ENCODE results near the gene RMND5B. TPM values are rescaled to one million over a fixed set of nuclear protein-coding genes. Genes with fewer than 3 reads are reported as not detected.
"Not testable (repeated sequence)": the region's sequence is repeated elsewhere in the genome, so short reads cannot be mapped to it uniquely, and the experiment has no call there.

Gene RMND5B
- total RNA-seq, 6 experiments from 2014 or later, result 18.2 to 23.3 (median 21.9) TPM

GRCh38 chr5:178193251-178193809 is 62.5 kb downstream of the RMND5B start:
- peaks cover 8% of the 10 kb centered on the region; the same call in 1 of the 2 replicates for H3K4me1 Mint-ChIP-seq (ENCODE audit: low read depth)
- no peak overlapping the region for H3K27ac Mint-ChIP-seq
- H3K36me3 Mint-ChIP-seq (ENCODE audit: low read depth), result no peaks in the 10 kb centered on the region
- TF ChIP-seq CTCF (IDR thresholded peaks at IDR 0.05), result no peak
- H3K4me3 Mint-ChIP-seq, result no peak overlapping the region
- DNase-seq, result no peak
- H3K9me3 Mint-ChIP-seq, result peaks cover 4% of the 10 kb centered on the region; the same call in 1 of the 2 replicates
- peaks cover 35% of the 10 kb centered on the region for H3K27me3 Mint-ChIP-seq (ENCODE audit: insufficient read depth)

- Mint-ChIP-seq H3K27ac (no peak overlapping the region), H3K4me3 (no peak overlapping the region), H3K9me3 (peaks cover 4% of the 10 kb centered on the region; the same call in 1 of the 2 replicates), H3K27me3 (ENCODE audit: insufficient read depth) (peaks cover 31% of the 10 kb centered on the region), H3K4me1 (ENCODE audit: low read depth) (peaks cover 8% of the 10 kb centered on the region; the same call in 1 of the 2 replicates), H3K36me3 (ENCODE audit: low read depth) (no peaks in the 10 kb centered on the region)
- DNase-seq, result no peak
- no peak for TF ChIP-seq CTCF (IDR thresholded peaks at IDR 0.05)
Observed at GRCh38 chr5:178194026-178194425, 63.2 kb downstream of the RMND5B start.

GRCh38 chr5:178196281-178196812 is 65.5 kb downstream of the RMND5B start:
- no peak overlapping the region for H3K27ac Mint-ChIP-seq
- H3K4me3 Mint-ChIP-seq, result no peak overlapping the region
- no peak for TF ChIP-seq CTCF (IDR thresholded peaks at IDR 0.05)
- H3K36me3 Mint-ChIP-seq (ENCODE audit: low read depth), result no peaks in the 10 kb centered on the region
- no peak for DNase-seq
- H3K4me1 Mint-ChIP-seq (ENCODE audit: low read depth), result peaks cover 8% of the 10 kb centered on the region; the same call in 1 of the 2 replicates
- peaks cover 24% of the 10 kb centered on the region for H3K27me3 Mint-ChIP-seq (ENCODE audit: insufficient read depth)
- H3K9me3 Mint-ChIP-seq, result peaks cover 4% of the 10 kb centered on the region; the same call in 1 of the 2 replicates

GRCh38 chr5:178196986-178197385 is 66.2 kb downstream of the RMND5B start:
- TF ChIP-seq CTCF (IDR thresholded peaks at IDR 0.05), result peak; percentile 67
- Mint-ChIP-seq H3K36me3 (ENCODE audit: low read depth) (no peaks in the 10 kb centered on the region), H3K4me3 (no peak overlapping the region), H3K27me3 (ENCODE audit: insufficient read depth) (peaks cover 23% of the 10 kb centered on the region), H3K9me3 (peaks cover 4% of the 10 kb centered on the region; the same call in 1 of the 2 replicates), H3K4me1 (ENCODE audit: low read depth) (peaks cover 13% of the 10 kb centered on the region), H3K27ac (no peak overlapping the region)
- DNase-seq, result no peak

- not testable (repeated sequence) for DNase-seq; H3K27ac Mint-ChIP-seq; H3K9me3 Mint-ChIP-seq; H3K4me3 Mint-ChIP-seq; H3K36me3 Mint-ChIP-seq (ENCODE audit: low read depth)
- Mint-ChIP-seq H3K27me3 (ENCODE audit: insufficient read depth) (peaks cover 23% of the 10 kb centered on the region), H3K4me1 (ENCODE audit: low read depth) (peaks cover 13% of the 10 kb centered on the region)
Observed at GRCh38 chr5:178198151-178198550, 67.3 kb downstream of the RMND5B start.

- TF ChIP-seq CTCF (IDR thresholded peaks at IDR 0.05), result no peak
- Mint-ChIP-seq H3K4me3 (no peak overlapping the region), H3K36me3 (ENCODE audit: low read depth) (no peaks in the 10 kb centered on the region), H3K27me3 (ENCODE audit: insufficient read depth) (peaks cover 21% of the 10 kb centered on the region), H3K9me3 (no peaks in the 10 kb centered on the region), H3K4me1 (ENCODE audit: low read depth) (peaks cover 9% of the 10 kb centered on the region), H3K27ac (no peak overlapping the region)
- no peak for DNase-seq
Observed at GRCh38 chr5:178198706-178199105, 67.9 kb downstream of the RMND5B start.

Measured in HFFc6 (cell line).